HCT116 (cell line): ENCODE data around the gene LILRB3. TPM values are rescaled to one million over a fixed set of nuclear protein-coding genes. Genes with fewer than 3 reads are reported as not detected.

Experiments
- ATAC-seq: fragments of 200-7000 bp; cut with Tn5 transposase; 2 replicates; pipeline ENCODE4 v1.9.1; 2020; ENCODE audit warnings: mild to moderate bottlenecking, moderate library complexity
- BruUV-seq: library from RNA; stranded (reverse); fragments of 400-500 nt; replicated peaks from 2 replicates; lab custom pipeline; 2021; lab: Mats Ljungman, UMichigan
- CTCF ChIA-PET: fragments of 300-600 bp; sonication (Branson Sonifier 250); formaldehyde crosslinking; loops from one replicate; lab custom pipeline; 2021; ENCODE audit warnings: antibody characterized with exemption; lab: Charles Lee
- POLR2A ChIA-PET: fragments of 300-600, 350-600 bp; sonication (Branson Sonifier 250); formaldehyde crosslinking; loops from one replicate; lab custom pipeline; 2021; ENCODE audit warnings: antibody characterized with exemption; lab: Charles Lee
- RAD21 ChIA-PET, 2 experiments: fragments of 300-600 bp; sonication (Branson Sonifier 250); formaldehyde crosslinking; loops; one replicate each; lab custom pipeline; 2023; ENCODE audit warnings: low total read pairs in 2 of 2; ENCODE audit not compliant: uncharacterized antibody in 2 of 2, unreplicated experiment in 2 of 2, low non-redundant PET in 1 of 2; lab: Charles Lee
- DNase-seq: peaks from one replicate; pipeline ENCODE4 v3.0.0-alpha.2; 2010; ENCODE audit warnings: low read depth, low spot score
- H2AFZ ChIP-seq: fragments of 200-600 bp; shearing (Covaris generic), sonication (generic); 2 replicates; pipeline ENCODE4 v1.6.1; 2017; ENCODE audit warnings: low read depth, mixed run types, mixed read lengths, antibody characterized with exemption, low read length; ENCODE audit not compliant: poor library complexity, severe bottlenecking
- H3K27ac ChIP-seq: 2 replicates; pipeline ENCODE4 v1.5.1; 2012; ENCODE audit warnings: low read depth, low read length
- H3K27me3 ChIP-seq: fragments of 200-600 bp; sonication (generic); 2 replicates; pipeline ENCODE4 v1.6.1; 2016; ENCODE audit warnings: mixed run types, low read length, mixed read lengths; ENCODE audit not compliant: insufficient read depth
- H3K36me3 ChIP-seq, 2 experiments: fragments of 200-500 bp in 1 of 2; fragments of 200-600 bp in 1 of 2; sonication (Bioruptor generic) in 1 of 2; sonication (generic) in 1 of 2; 2 replicates each; pipeline versions ENCODE4 v1.5.1 to v1.6.1; 2014 to 2016; ENCODE audit warnings: low read length in 2 of 2, inconsistent platforms in 1 of 2, mixed read lengths in 1 of 2, mixed run types in 1 of 2; ENCODE audit not compliant: insufficient read depth in 2 of 2, control insufficient read depth in 1 of 2
- H3K4me1 ChIP-seq, 2 experiments: fragments of 200-600 bp in 1 of 2; sonication (generic) in 1 of 2; 2 replicates each; pipeline versions ENCODE4 v1.5.1 to v1.6.1; 2012 to 2017; ENCODE audit warnings: low read length in 2 of 2, inconsistent platforms in 1 of 2, mild to moderate bottlenecking in 1 of 2, mixed read lengths in 1 of 2, mixed run types in 1 of 2, moderate library complexity in 1 of 2; ENCODE audit not compliant: insufficient read depth in 2 of 2, control insufficient read depth in 1 of 2
- H3K4me2 ChIP-seq: fragments of 200-600 bp; sonication (generic); 2 replicates; pipeline ENCODE4 v1.6.1; 2017; ENCODE audit warnings: mixed run types, low read length, mixed read lengths
- H3K4me3 ChIP-seq, 2 experiments: fragments of 200-600 bp in 1 of 2; sonication (generic) in 1 of 2; replicated peaks in 1 of 2; 2 replicates each; pipeline ENCODE4 v1.5.1; 2011 to 2016; ENCODE audit warnings: low read length in 2 of 2, control low read depth in 1 of 2, low read depth in 1 of 2, mild to moderate bottlenecking in 1 of 2, mixed read lengths in 1 of 2, mixed run types in 1 of 2
- H3K79me2 ChIP-seq: fragments of 200-600 bp; sonication (generic); 2 replicates; pipeline ENCODE4 v1.6.1; 2017; ENCODE audit warnings: mild to moderate bottlenecking, mixed run types, low read length, moderate library complexity, mixed read lengths; ENCODE audit not compliant: insufficient read depth
- H3K9ac ChIP-seq: fragments of 200-600 bp; sonication (generic); 2 replicates; pipeline ENCODE4 v1.6.1; 2016; ENCODE audit warnings: low read length, mixed read lengths
- H3K9me2 ChIP-seq: fragments of 200-600 bp; sonication (generic), shearing (Covaris generic); 2 replicates; pipeline ENCODE4 v1.6.1; 2017; ENCODE audit warnings: mixed run types, mild to moderate bottlenecking, moderate library complexity; ENCODE audit not compliant: insufficient read depth
- H3K9me3 ChIP-seq, 2 experiments: fragments of 200-500 bp in 1 of 2; fragments of 200-600 bp in 1 of 2; sonication (Bioruptor generic) in 1 of 2; sonication (generic) in 1 of 2; 2 replicates each; pipeline ENCODE4 v1.6.1; 2014 to 2017; ENCODE audit warnings: low read length in 2 of 2, mixed read lengths in 2 of 2, inconsistent platforms in 1 of 2, low read depth in 1 of 2, mild to moderate bottlenecking in 1 of 2, mixed run types in 1 of 2, moderate library complexity in 1 of 2; ENCODE audit not compliant: control insufficient read depth in 1 of 2, insufficient read depth in 1 of 2
- H4K20me1 ChIP-seq: fragments of 200-600 bp; sonication (generic), shearing (Covaris generic); 2 replicates; pipeline ENCODE4 v1.6.1; 2017; ENCODE audit warnings: mixed run types, mild to moderate bottlenecking, moderate library complexity; ENCODE audit not compliant: insufficient read depth
- ATF3 ChIP-seq: IDR thresholded peaks from 2 replicates; pipeline ENCODE4 v1.6.1; 2012
- CEBPB ChIP-seq: IDR thresholded peaks from 2 replicates; pipeline ENCODE4 v1.6.1; 2012; ENCODE audit warnings: low read depth
- CTCF ChIP-seq, 3 experiments: fragments of 200-600 bp in 1 of 3; sonication (generic) in 1 of 3; IDR thresholded peaks in 2 of 3; conservative IDR thresholded peaks in 1 of 3; 2 replicates each; pipeline ENCODE4 v1.5.1; 2012 to 2017; ENCODE audit warnings: low read depth in 2 of 3, low read length in 2 of 3, antibody characterized with exemption in 1 of 3, borderline replicate concordance in 1 of 3, control low read depth in 1 of 3, mild to moderate bottlenecking in 1 of 3, mixed read lengths in 1 of 3, mixed run types in 1 of 3, moderate library complexity in 1 of 3; ENCODE audit not compliant: insufficient read depth in 1 of 3
- EZH2 ChIP-seq: fragments of 200-600 bp; sonication (generic); IDR thresholded peaks from 2 replicates; pipeline ENCODE4 v1.6.1; 2017; ENCODE audit warnings: antibody characterized with exemption, mixed run types
- FOSL1 ChIP-seq: IDR thresholded peaks from 2 replicates; pipeline ENCODE4 v1.6.1; 2012; ENCODE audit warnings: low read depth
- JUND ChIP-seq: IDR thresholded peaks from 2 replicates; pipeline ENCODE4 v1.6.1; 2012
- MAX ChIP-seq: IDR thresholded peaks from 2 replicates; pipeline ENCODE4 v1.6.1; 2012
- POLR2A ChIP-seq: IDR thresholded peaks from 2 replicates; pipeline ENCODE4 v1.7.0; 2011; ENCODE audit warnings: borderline replicate concordance; ENCODE audit not compliant: insufficient read depth, insufficient read length; ENCODE audit errors: extremely low read depth
- RAD21 ChIP-seq: IDR thresholded peaks from 2 replicates; pipeline ENCODE4 v1.6.1; 2012; ENCODE audit warnings: low read depth, mild to moderate bottlenecking
- SIN3A ChIP-seq: IDR thresholded peaks from 2 replicates; pipeline ENCODE4 v1.6.1; 2012; ENCODE audit warnings: low read depth
- SP1 ChIP-seq: IDR thresholded peaks from 2 replicates; pipeline ENCODE4 v1.6.1; 2012; ENCODE audit warnings: low read depth
- TCF7L2 ChIP-seq: IDR thresholded peaks from 2 replicates; pipeline ENCODE4 v1.7.0; 2011; ENCODE audit warnings: borderline replicate concordance, inconsistent platforms; ENCODE audit not compliant: insufficient read depth, insufficient read length; ENCODE audit errors: extremely low read depth
- YY1 ChIP-seq: IDR thresholded peaks from 2 replicates; pipeline ENCODE4 v1.6.1; 2011; ENCODE audit warnings: low read length, low read depth, moderate library complexity, mild to moderate bottlenecking; ENCODE audit not compliant: insufficient replicate concordance; ENCODE audit errors: extremely low read depth
- intact Hi-C: fragments of 100-400 bp; cut with micrococcal nuclease; formaldehyde crosslinking; loops from 2 replicates; pipeline ENCODE4 v1.10.0; 2022
- total RNA-seq: library from RNA; stranded (reverse); gene quantifications from one replicate; pipeline ENCODE4 v1.2.1, GENCODE V29; 2021; ENCODE audit not compliant: unreplicated experiment

The LILRB3 gene
- total RNA-seq, 1 experiment from 2014 or later: 0.12 TPM

GRCh38 chr19:54180691-54181091 lies 42.1 kb downstream of the LILRB3 start:
- ATAC-seq (no peak), DNase-seq (no peak)
- no peaks in the 10 kb centered on the region for H4K20me1 ChIP-seq
- ChIA-PET RAD21 (no interaction called here), POLR2A (no interaction called here), CTCF (no interaction called here)
- H3K9me2 ChIP-seq: no peaks in the 10 kb centered on the region
- no peaks in the 10 kb centered on the region for H3K9me3 ChIP-seq
- H3K27ac ChIP-seq: no peak overlapping the region
- TF ChIP-seq CTCF (IDR thresholded peaks at IDR 0.05 in 2 of 3, conservative IDR thresholded peaks at IDR 0.05 in 1 of 3; ENCODE audit: borderline replicate concordance in 1 of 3, insufficient read depth in 1 of 3, low read depth in 2 of 3, low read length in 2 of 3) (no peak), ATF3 (no peak), SP1 (no peak), RAD21 (no peak), JUND (no peak), SIN3A (no peak), POLR2A (no peak), CEBPB (no peak), EZH2 (no peak), TCF7L2 (no peak), FOSL1 (no peak), MAX (no peak), YY1 (no peak)
- TF ChIP-seq, all 23 proteins: peak for 0
- Histone ChIP-seq H3K4me3 (no peak overlapping the region), H3K9ac (no peak overlapping the region), H2AFZ (no peak overlapping the region), H3K4me2 (no peak overlapping the region), H3K79me2 (no peaks in the 10 kb centered on the region), H3K27me3 (no peaks in the 10 kb centered on the region), H3K4me1 (peaks cover 0 to 6% of the 10 kb centered on the region in 2 experiments; a peak in 1 of 4 replicates), H3K36me3 (peaks cover 13 to 25% of the 10 kb centered on the region in 2 experiments; a peak in 3 of 4 replicates)
- intact Hi-C loops: no loop called here
- BruUV-seq: no TSS peak
